H1 (cell line): ENCODE data around the gene LYPD6. TPM values are rescaled to one million over a fixed set of nuclear protein-coding genes. Genes with fewer than 3 reads are reported as not detected.
A peak's percentile ranks its signal among the peaks of the same experiment; 100 is the strongest.

Experiments
- CTCF ChIA-PET: fragments of 300-600 bp; sonication (Branson Sonifier 250); formaldehyde crosslinking; loops from one replicate; lab custom pipeline; 2021; ENCODE audit not compliant: partially characterized antibody; lab: Charles Lee
- POLR2A ChIA-PET: fragments of 300-600 bp; sonication (Branson Sonifier 250); formaldehyde crosslinking; loops from one replicate; lab custom pipeline; 2021; ENCODE audit warnings: inconsistent platforms; ENCODE audit not compliant: partially characterized antibody; lab: Charles Lee
- DNase-seq, 2 experiments: peaks; one replicate each; pipeline versions ENCODE4 v3.0.0 to v3.0.0-alpha.2; 2010 to 2022; ENCODE audit warnings: low spot score in 2 of 2, low read depth in 1 of 2, mixed read lengths in 1 of 2
- FAIRE-seq: peaks from 2 replicates; lab custom pipeline; 2011; peaks lifted over from hg19 to GRCh38; lab: Jason Lieb, UNC
- H2AFZ ChIP-seq: 2 replicates; pipeline ENCODE4 v1.8.1; 2012; ENCODE audit warnings: low read length, inconsistent platforms
- H2AK5ac ChIP-seq: 2 replicates; pipeline ENCODE4 v1.6.1; 2013; ENCODE audit warnings: low read depth, low read length
- H2BK120ac ChIP-seq: replicated peaks from 2 replicates; pipeline ENCODE3; 2013; ENCODE audit warnings: low read depth, low read length, inconsistent platforms
- H2BK12ac ChIP-seq: 2 replicates; pipeline ENCODE4 v1.6.1; 2013; ENCODE audit warnings: low read depth, low read length
- H2BK15ac ChIP-seq: 2 replicates; pipeline ENCODE4 v1.6.1; 2013; ENCODE audit warnings: low read length
- H2BK20ac ChIP-seq: 2 replicates; pipeline ENCODE4 v1.6.1; 2013; ENCODE audit warnings: low read length
- H2BK5ac ChIP-seq: 2 replicates; pipeline ENCODE4 v1.6.1; 2013; ENCODE audit warnings: low read depth, low read length
- H3K14ac ChIP-seq: 2 replicates; pipeline ENCODE4 v1.6.1; 2013; ENCODE audit warnings: inconsistent platforms; ENCODE audit not compliant: insufficient read length
- H3K18ac ChIP-seq: 2 replicates; pipeline ENCODE4 v1.6.1; 2013; ENCODE audit warnings: low read length; ENCODE audit errors: extremely low read depth
- H3K23ac ChIP-seq: 2 replicates; pipeline ENCODE4 v1.6.1; 2013; ENCODE audit warnings: inconsistent platforms; ENCODE audit not compliant: insufficient read length
- H3K23me2 ChIP-seq: 2 replicates; pipeline ENCODE4 v1.6.1; 2013; ENCODE audit warnings: low read depth, low read length
- H3K27ac ChIP-seq: 2 replicates; pipeline ENCODE4 v1.6.1; 2011; ENCODE audit warnings: low read depth, low read length, inconsistent platforms
- H3K27me3 ChIP-seq, 4 experiments: replicated peaks in 1 of 4; 1 replicate in 1 of 4; 2 replicates in 3 of 4; pipeline versions ENCODE4 v1.6.1 to v1.8.1; 2011 to 2013; ENCODE audit warnings: low read length in 3 of 4, mild to moderate bottlenecking in 3 of 4, inconsistent platforms in 2 of 4, mixed read lengths in 2 of 4, moderate library complexity in 1 of 4; ENCODE audit not compliant: control insufficient read depth in 3 of 4, insufficient read depth in 3 of 4; ENCODE audit errors: extremely low read depth in 1 of 4
- H3K36me3 ChIP-seq, 4 experiments: 2 replicates each; pipeline versions ENCODE4 v1.6.1 to v1.8.1; 2011 to 2013; ENCODE audit warnings: mild to moderate bottlenecking in 4 of 4, low read length in 3 of 4, moderate library complexity in 2 of 4, control low read depth in 1 of 4, inconsistent platforms in 1 of 4; ENCODE audit not compliant: insufficient read depth in 4 of 4, control insufficient read depth in 2 of 4
- H3K4ac ChIP-seq: replicated peaks from 2 replicates; pipeline ENCODE3; 2013; ENCODE audit warnings: low read length, low read depth, mixed read lengths, inconsistent platforms; ENCODE audit not compliant: insufficient read length
- H3K4me1 ChIP-seq, 4 experiments: replicated peaks in 1 of 4; 1 replicate in 1 of 4; 2 replicates in 3 of 4; pipeline versions ENCODE4 v1.6.1 to v1.8.1; 2011 to 2013; ENCODE audit warnings: low read length in 3 of 4, inconsistent platforms in 2 of 4, mixed read lengths in 1 of 4; ENCODE audit not compliant: insufficient read depth in 4 of 4, control insufficient read depth in 3 of 4
- H3K4me2 ChIP-seq, 2 experiments: 2 replicates each; pipeline versions ENCODE4 v1.6.1 to v1.8.1; 2011 to 2013; ENCODE audit warnings: low read depth in 2 of 2, low read length in 2 of 2, control low read depth in 1 of 2, inconsistent platforms in 1 of 2, mild to moderate bottlenecking in 1 of 2; ENCODE audit not compliant: insufficient read depth in 1 of 2
- H3K4me3 ChIP-seq, 4 experiments: fragments of 200-600, 300-600 bp in 1 of 4; sonication (generic), shearing (Covaris generic), sonication (Bioruptor Twin) in 1 of 4; 2 replicates each; pipeline versions ENCODE4 v1.5.1 to v1.8.1; 2011 to 2016; ENCODE audit warnings: low read length in 4 of 4, low read depth in 3 of 4, control low read depth in 2 of 4, inconsistent platforms in 2 of 4, mild to moderate bottlenecking in 2 of 4, mixed read lengths in 1 of 4, moderate library complexity in 1 of 4; ENCODE audit not compliant: insufficient read depth in 2 of 4; ENCODE audit errors: extremely low read depth in 1 of 4
- H3K56ac ChIP-seq: replicated peaks from 2 replicates; pipeline ENCODE3; 2013; ENCODE audit warnings: low read depth, mild to moderate bottlenecking, mixed read lengths, low read length, inconsistent platforms; ENCODE audit not compliant: insufficient read length
- H3K79me1 ChIP-seq: 2 replicates; pipeline ENCODE4 v1.6.1; 2013; ENCODE audit warnings: low read depth, low read length, control low read depth
- H3K79me2 ChIP-seq, 2 experiments: 2 replicates each; pipeline versions ENCODE4 v1.6.1 to v1.8.1; 2012 to 2013; ENCODE audit warnings: low read length in 2 of 2, mild to moderate bottlenecking in 2 of 2, inconsistent platforms in 1 of 2; ENCODE audit not compliant: insufficient read depth in 2 of 2, control insufficient read depth in 1 of 2
- H3K9ac ChIP-seq, 4 experiments: replicated peaks in 1 of 4; 1 replicate in 1 of 4; 2 replicates in 3 of 4; pipeline versions ENCODE4 v1.6.1 to v1.8.1; 2011 to 2013; ENCODE audit warnings: low read depth in 3 of 4, low read length in 3 of 4, control low read depth in 2 of 4, mild to moderate bottlenecking in 2 of 4, moderate library complexity in 2 of 4, inconsistent platforms in 1 of 4; ENCODE audit errors: extremely low read depth in 1 of 4
- H3K9me3 ChIP-seq, 2 experiments: 2 replicates each; pipeline versions ENCODE4 v1.6.1 to v1.8.1; 2012 to 2013; ENCODE audit warnings: mild to moderate bottlenecking in 2 of 2, moderate library complexity in 2 of 2, control low read depth in 1 of 2, inconsistent platforms in 1 of 2, low read depth in 1 of 2, low read length in 1 of 2, mixed read lengths in 1 of 2; ENCODE audit not compliant: insufficient read depth in 2 of 2
- H4K20me1 ChIP-seq, 2 experiments: replicated peaks in 1 of 2; 2 replicates each; pipeline versions ENCODE3 to v1.8.1; 2011 to 2013; ENCODE audit warnings: inconsistent platforms in 2 of 2, low read length in 2 of 2, mild to moderate bottlenecking in 1 of 2; ENCODE audit not compliant: insufficient read depth in 2 of 2, control insufficient read depth in 1 of 2
- H4K5ac ChIP-seq: 2 replicates; pipeline ENCODE4 v1.6.1; 2013; ENCODE audit warnings: low read length, low read depth, mixed read lengths, inconsistent platforms; ENCODE audit not compliant: insufficient read length
- H4K8ac ChIP-seq: 2 replicates; pipeline ENCODE4 v1.8.0; 2013; ENCODE audit warnings: mild to moderate bottlenecking, moderate library complexity, low read length, inconsistent platforms; ENCODE audit not compliant: insufficient read depth; ENCODE audit errors: extremely low read depth
- H4K91ac ChIP-seq: replicated peaks from 2 replicates; pipeline ENCODE3; 2013; ENCODE audit warnings: low read length, mixed read lengths, inconsistent platforms; ENCODE audit not compliant: insufficient read length
- HDAC2 ChIP-seq, 2 experiments: fragments of 300-600 bp in 1 of 2; sonication (generic) in 1 of 2; IDR thresholded peaks; 2 replicates each; pipeline ENCODE4 v1.6.1; 2011 to 2012; ENCODE audit warnings: low read depth in 2 of 2, low read length in 2 of 2, mild to moderate bottlenecking in 2 of 2, moderate library complexity in 2 of 2, borderline replicate concordance in 1 of 2, inconsistent platforms in 1 of 2
- RAD21 ChIP-seq, 2 experiments: IDR thresholded peaks in 1 of 2; conservative IDR thresholded peaks in 1 of 2; 2 replicates each; pipeline ENCODE4 v1.6.1; 2011; ENCODE audit warnings: low read depth in 2 of 2, low read length in 2 of 2, improper control_type of control experiment in 1 of 2, inconsistent platforms in 1 of 2, mild to moderate bottlenecking in 1 of 2, moderate library complexity in 1 of 2
- WGBS, 2 experiments: shearing (Covaris generic) in 1 of 2; methylation state at CpG; one replicate each; pipeline versions ENCODE4 v1.1.6 to v1.1.7; 2013 to 2015; ENCODE audit warnings: low lambda C conversion rate in 2 of 2, mixed read lengths in 2 of 2, inconsistent platforms in 1 of 2, low coverage in 1 of 2, missing lambda C conversion rate in 1 of 2; ENCODE audit not compliant: insufficient replicate concordance in 2 of 2, insufficient coverage in 1 of 2, insufficient read length in 1 of 2; ENCODE audit errors: extremely low coverage in 1 of 2, missing lambda C conversion rate in 1 of 2; 5-methylcytosine and 5-hydroxymethylcytosine counted together
- polyA plus RNA-seq, 7 experiments: library from polyadenylated mRNA; depleted of rRNA in 3 of 7; stranded (reverse) in 5 of 7; unstranded in 2 of 7; fragments of >200 nt in 5 of 7; fragments of 200-250 nt in 2 of 7; gene quantifications; 1 replicate in 5 of 7; 2 replicates in 1 of 7; 4 replicates in 1 of 7; pipeline versions ENCODE4 v1.2.1 to v1.2.3, GENCODE V29; 2011 to 2013; ENCODE audit warnings: missing spikeins in 2 of 7, mixed read lengths in 2 of 7
- total RNA-seq: library from RNA; stranded (reverse); fragmentation: NEBNext Ultra II Directional; extraction: Animal tissue kit (Norgen Biotek cat#: 25700); gene quantifications from 2 replicates; pipeline ENCODE4 v1.2.1, GENCODE V29; 2021
- TF ChIP-seq, protein P1 (sequence below), 3 experiments: IDR thresholded peaks; 1 replicate in 2 of 3; 2 replicates in 1 of 3; pipeline versions ENCODE4 v1.5.1 to v1.6.1; 2011; ENCODE audit warnings: low read length in 3 of 3, mild to moderate bottlenecking in 3 of 3, inconsistent platforms in 2 of 3, low read depth in 1 of 3, moderate library complexity in 1 of 3; ENCODE audit not compliant: insufficient read depth in 1 of 3; ENCODE audit errors: control extremely low read depth in 1 of 3

LYPD6 gene
- total and polyA plus RNA-seq, 2 of the 8 experiments (the other 6 are each of a cell fraction or from before 2014, with no cell fraction given) = 5.6 to 8.9 TPM

DNA sequence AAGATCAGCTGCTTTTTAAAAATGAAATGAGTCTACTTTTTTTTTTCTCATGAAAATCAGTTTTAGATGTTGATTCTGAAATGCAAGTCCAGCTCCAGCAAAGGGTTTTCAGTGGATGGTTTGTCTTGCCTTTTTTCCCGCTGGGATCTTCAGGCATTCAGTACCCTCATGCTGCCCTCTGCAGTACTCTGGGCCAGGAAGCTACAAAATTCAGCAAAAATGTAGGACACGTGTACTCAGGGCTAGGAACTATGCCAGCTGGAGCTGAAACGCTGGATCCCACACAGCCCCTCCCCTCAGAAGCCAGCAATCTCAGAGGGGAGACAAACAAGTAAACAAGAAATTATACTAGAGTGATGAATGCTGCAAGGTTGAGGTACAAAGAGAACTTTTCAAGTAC lies 159.9 kb downstream of the LYPD6 start:
- Histone ChIP-seq H2AFZ (no peak overlapping the region), H3K4ac (no peak overlapping the region), H3K27ac (no peak overlapping the region), H4K91ac (no peak overlapping the region), H3K9ac (no peak overlapping the region), H2BK12ac (no peak overlapping the region), H3K23ac (no peak overlapping the region), H4K5ac (no peak overlapping the region), H3K79me1 (no peaks in the 10 kb centered on the region), H3K4me3 (no peak overlapping the region), H3K4me2 (no peak overlapping the region), H3K18ac (no peak overlapping the region), H2AK5ac (no peak overlapping the region), H3K56ac (no peak overlapping the region), H3K36me3 (no peaks in the 10 kb centered on the region), H3K79me2 (no peaks in the 10 kb centered on the region), H2BK5ac (no peak overlapping the region), H2BK15ac (no peak overlapping the region), H4K8ac (no peak overlapping the region), H3K14ac (no peak overlapping the region), H4K20me1 (no peaks in the 10 kb centered on the region), H3K4me1 (peaks cover 0 to 7% (median 3%) of the 10 kb centered on the region in 4 experiments; a peak in 4 of 7 replicates), H3K27me3 (no peaks in the 10 kb centered on the region), H3K23me2 (no peaks in the 10 kb centered on the region), H3K9me3 (no peaks in the 10 kb centered on the region), H2BK20ac (no peak overlapping the region), H2BK120ac (no peak overlapping the region)
- ChIA-PET CTCF (interaction anchor here (0.6 to 1.1 kb wide), 3 partner anchors 9 to 1897 kb away, joined by 3 to 4 read pairs (median 3); no protein-coding TSS in a partner anchor), POLR2A (no interaction called here)
- TF ChIP-seq, protein P1, sequence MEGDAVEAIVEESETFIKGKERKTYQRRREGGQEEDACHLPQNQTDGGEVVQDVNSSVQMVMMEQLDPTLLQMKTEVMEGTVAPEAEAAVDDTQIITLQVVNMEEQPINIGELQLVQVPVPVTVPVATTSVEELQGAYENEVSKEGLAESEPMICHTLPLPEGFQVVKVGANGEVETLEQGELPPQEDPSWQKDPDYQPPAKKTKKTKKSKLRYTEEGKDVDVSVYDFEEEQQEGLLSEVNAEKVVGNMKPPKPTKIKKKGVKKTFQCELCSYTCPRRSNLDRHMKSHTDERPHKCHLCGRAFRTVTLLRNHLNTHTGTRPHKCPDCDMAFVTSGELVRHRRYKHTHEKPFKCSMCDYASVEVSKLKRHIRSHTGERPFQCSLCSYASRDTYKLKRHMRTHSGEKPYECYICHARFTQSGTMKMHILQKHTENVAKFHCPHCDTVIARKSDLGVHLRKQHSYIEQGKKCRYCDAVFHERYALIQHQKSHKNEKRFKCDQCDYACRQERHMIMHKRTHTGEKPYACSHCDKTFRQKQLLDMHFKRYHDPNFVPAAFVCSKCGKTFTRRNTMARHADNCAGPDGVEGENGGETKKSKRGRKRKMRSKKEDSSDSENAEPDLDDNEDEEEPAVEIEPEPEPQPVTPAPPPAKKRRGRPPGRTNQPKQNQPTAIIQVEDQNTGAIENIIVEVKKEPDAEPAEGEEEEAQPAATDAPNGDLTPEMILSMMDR (IDR thresholded peaks at IDR 0.05; ENCODE audit: control extremely low read depth in 1 of 3, insufficient read depth in 1 of 3, low read depth in 1 of 3, low read length in 3 of 3) = 0 out of 4 replicates have a peak, but pooled peaks of 1 of the 3 experiments have one; percentile 6
- TF ChIP-seq HDAC2 (IDR thresholded peaks at IDR 0.05; ENCODE audit: borderline replicate concordance in 1 of 2, low read depth in 2 of 2, low read length in 2 of 2) (no peak), RAD21 (IDR thresholded peaks at IDR 0.05 in 1 of 2, conservative IDR thresholded peaks at IDR 0.05 in 1 of 2; ENCODE audit: low read depth in 2 of 2, low read length in 2 of 2) (peak in 1 of 2 experiments; percentile 26; a peak in 2 of 4 replicates)
- FAIRE-seq (no peak), DNase-seq (no peak)
- WGBS, 2 experiments = 58% methylated on average over 3 of the region's 3 CpGs; no CpG with 5 or more reads in 1 of the 2 experiments
